Measurements from ENCODE around the gene KCNE1.
"Not testable (repeated sequence)": the region's sequence is repeated elsewhere in the genome, so short reads cannot be mapped to it uniquely, and the experiment has no call there.

KCNE1 gene

GRCh38 chr21:34511181-34511580 is 829 bp downstream of the KCNE1 start:
- DNase-seq (ENCODE audit: low read depth): no peak

- peak; percentile 30 for DNase-seq (ENCODE audit: low read depth)
Observed at GRCh38 chr21:34510148-34511142, 1.6 kb downstream of the KCNE1 start.

GRCh38 chr21:34509151-34509550 is 2.9 kb downstream of the KCNE1 start:
- DNase-seq (ENCODE audit: low read depth): no peak

- DNase-seq (ENCODE audit: low read depth): no peak
Observed at GRCh38 chr21:34504595-34504994, 7.4 kb downstream of the KCNE1 start.

DNA sequence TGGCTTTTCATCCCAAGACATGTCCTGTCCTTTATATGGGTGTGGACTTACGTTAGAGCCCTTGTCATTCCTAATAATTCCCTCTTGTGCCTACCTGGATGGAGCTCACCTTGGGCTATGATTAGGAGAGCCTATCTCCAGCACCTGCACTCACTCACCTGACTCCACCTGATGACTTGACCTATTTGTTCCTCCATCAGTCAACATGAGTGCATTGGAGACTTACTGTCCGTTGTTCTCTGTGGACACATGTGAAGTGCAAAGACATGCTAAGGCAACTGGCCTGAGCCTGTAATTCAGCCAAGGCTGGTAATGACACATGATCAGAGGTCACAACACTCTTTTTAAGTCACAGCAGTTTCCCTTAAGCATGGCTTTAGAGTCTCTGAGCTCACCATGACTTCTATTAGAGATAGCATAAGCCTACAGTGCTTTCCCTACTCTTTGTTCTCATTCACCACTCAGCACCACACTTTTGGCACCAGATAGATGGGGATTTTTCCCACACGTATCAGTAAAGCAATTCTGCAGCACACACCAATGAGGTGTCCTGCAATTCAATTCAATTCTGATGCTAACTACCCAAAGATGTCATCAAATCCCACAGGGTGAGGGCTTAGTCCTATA is 9.4 kb downstream of the KCNE1 start:
- no peak for DNase-seq (ENCODE audit: low read depth)

GRCh38 chr21:34501716-34502115 is 10.3 kb downstream of the KCNE1 start:
- DNase-seq (ENCODE audit: low read depth): no peak

- no peak for DNase-seq (ENCODE audit: low read depth)
Observed at GRCh38 chr21:34500191-34500590, 11.8 kb downstream of the KCNE1 start.

- DNase-seq (ENCODE audit: low read depth): no peak
Observed at GRCh38 chr21:34499116-34499515, 12.9 kb downstream of the KCNE1 start.

DNA sequence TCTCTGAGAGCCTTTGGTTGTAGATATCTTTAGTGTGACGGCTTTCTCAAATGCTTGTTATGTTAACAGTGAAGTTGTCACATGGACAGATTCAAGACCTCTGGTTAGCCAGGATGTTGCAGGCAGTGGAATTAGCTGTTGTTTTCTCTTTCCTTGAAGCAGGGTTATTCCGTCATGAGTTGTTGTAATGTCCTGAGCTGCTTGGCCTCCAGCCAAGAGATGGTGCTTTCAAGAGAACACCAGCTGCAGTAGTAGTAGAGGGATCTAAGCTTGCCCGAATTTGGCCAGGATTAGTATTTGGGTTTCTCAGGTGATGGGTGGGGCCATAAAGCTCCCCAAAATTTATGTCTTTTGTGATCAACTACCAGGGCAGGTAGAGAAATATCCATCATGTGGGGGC is 13.4 kb downstream of the KCNE1 start:
- no peak for DNase-seq (ENCODE audit: low read depth)

GRCh38 chr21:34483854-34484253 is 28.2 kb downstream of the KCNE1 start:
- not testable (repeated sequence) for DNase-seq (ENCODE audit: low read depth)

DNA sequence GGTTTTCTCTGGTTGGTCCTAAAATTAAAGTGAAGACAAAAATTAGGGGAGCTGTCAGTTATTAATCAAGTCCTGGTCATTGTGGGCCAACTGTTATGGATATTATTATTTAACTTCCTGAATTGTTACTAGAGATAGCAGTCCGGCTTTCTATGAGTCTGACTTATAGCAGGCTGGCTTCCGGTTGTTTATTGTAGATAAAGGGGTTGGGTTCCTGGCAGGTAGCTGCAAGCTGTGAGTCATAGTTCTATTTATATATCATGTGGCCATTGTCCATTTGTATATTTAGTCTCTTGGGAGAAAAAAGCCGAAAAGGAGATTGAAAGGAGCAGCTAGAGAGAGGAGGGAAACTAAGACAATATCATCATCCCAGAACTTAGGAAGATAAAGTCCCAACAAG is 28.6 kb downstream of the KCNE1 start:
- DNase-seq (ENCODE audit: low read depth): not testable (repeated sequence)

DNA sequence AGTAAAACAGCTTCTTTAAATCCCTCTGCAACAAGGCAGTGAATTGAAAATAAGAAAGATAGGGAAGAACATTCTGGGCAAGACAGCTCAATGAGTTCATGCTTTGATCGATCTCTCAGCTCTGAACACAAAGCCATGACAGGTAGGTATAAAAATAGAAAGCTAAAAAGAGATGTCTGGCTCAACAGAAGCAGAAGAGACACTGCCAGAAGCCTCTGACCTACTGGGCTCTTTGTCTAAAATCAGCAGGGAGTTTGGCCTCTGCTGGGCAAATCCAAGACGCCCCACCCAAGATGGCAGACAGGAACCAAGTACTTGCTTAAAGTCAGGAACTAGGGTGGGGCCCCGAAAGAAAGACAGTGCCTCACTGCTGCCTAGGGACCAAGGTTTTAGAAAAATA is 44.7 kb downstream of the KCNE1 start:
- not testable (repeated sequence) for DNase-seq (ENCODE audit: low read depth)

GRCh38 chr21:34459426-34459825 is 52.6 kb downstream of the KCNE1 start:
- DNase-seq (ENCODE audit: low read depth): not testable (repeated sequence)

GRCh38 chr21:34458266-34458665 is 53.7 kb downstream of the KCNE1 start:
- not testable (repeated sequence) for DNase-seq (ENCODE audit: low read depth)

DNA sequence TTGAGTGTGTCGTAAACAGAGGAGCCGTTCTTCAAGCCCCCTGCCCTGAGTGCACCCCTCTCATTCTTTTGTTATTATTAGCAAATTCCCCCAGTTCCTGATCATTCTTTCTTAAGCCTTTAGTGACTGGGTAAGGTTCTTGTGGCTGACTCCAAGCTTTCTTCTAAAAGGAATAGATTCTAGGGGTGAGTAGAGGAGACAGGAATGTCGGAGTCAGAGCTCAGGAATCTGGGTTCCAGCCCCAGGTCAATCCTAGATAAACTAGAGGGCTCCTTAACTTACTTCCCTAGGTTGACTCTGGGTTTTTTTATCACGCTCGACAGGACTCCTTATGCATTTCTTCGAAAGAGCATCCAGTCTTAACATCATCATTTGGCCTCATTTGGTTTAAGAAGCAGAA is 55.8 kb downstream of the KCNE1 start:
- not testable (repeated sequence) for DNase-seq (ENCODE audit: low read depth)

DNA sequence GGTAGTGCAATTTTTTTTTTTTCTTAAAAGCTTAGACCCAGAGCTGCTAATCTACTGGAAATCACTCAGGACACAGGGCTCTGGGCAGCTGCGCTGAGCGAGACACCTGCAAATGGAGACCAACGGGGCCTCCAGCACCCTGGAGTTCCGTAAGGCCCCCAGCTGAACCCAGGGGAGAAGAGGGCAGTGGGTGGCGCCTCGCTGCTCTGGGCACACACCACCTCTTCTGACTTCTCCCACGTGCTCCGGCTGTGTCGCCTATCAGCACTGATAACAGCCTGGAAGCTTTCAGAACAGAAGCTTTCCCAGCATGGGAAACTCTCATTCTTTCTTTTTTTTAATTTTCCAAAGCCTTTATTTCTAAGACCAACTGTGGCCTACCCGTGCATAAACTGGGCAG is 56.4 kb downstream of the KCNE1 start:
- DNase-seq (ENCODE audit: low read depth): not testable (repeated sequence)

GRCh38 chr21:34447018-34447417 is 65.0 kb downstream of the KCNE1 start:
- not testable (repeated sequence) for DNase-seq (ENCODE audit: low read depth)

- not testable (repeated sequence) for DNase-seq (ENCODE audit: low read depth)
Observed at GRCh38 chr21:34443486-34443885, 68.5 kb downstream of the KCNE1 start.

DNA sequence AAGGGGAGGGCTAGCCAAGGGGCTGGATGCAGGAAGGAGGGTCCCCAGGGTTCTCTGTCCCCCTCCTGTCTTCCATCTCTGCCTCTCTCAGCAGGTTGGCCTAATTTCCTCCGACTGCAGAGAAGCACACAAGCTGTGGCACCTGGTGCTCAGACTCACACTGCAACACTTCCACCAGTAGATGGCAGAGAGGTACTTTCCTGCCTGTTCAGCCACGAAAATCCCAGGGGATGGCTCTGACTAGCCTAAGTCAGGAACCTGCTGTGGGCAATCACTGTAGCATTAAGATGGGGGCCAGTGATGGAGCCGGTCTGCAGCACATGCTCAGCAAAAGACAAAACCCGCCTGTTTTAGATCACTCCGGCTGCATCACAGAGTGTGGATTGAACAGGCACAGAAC is 82.3 kb downstream of the KCNE1 start:
- DNase-seq (ENCODE audit: low read depth): not testable (repeated sequence)

DNA sequence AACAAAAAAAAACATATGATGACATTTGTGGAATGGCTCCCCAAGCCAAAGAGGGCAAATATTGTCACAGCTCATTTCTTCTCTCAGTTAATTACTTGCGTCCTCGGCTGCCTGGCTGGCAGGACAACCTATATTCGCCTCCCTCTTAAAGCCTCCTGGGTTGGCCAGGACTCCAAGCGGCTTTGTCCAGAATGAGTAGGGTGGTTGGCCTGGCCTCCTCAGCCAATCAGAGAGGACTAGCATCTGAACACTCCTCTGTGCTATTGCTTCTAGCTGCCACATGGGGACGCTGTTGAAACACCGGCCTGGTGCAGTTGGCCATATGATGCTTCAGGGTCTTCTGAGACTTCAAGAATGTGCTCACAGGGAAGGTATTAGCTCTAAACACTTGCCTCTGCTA is 83.6 kb downstream of the KCNE1 start:
- DNase-seq (ENCODE audit: low read depth): not testable (repeated sequence)

DNA sequence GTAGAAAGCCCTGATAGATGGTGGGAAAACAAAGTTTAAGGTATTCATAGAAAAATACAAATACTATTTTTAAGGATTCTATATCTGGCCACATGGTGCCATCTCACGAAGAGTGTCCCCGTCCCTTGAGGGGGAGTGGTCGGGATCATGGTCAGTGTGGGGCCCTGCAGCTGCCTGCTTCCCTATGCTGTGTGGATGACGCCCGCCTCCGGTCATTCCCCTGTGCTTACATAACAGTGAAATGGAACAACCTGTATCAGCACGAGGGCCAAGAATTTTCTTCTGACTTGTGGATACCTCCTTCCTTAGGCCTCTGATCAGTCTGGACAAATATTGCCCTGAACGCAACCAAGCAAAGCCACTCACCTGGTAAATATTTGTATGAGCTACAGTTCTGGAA is 84.7 kb downstream of the KCNE1 start:
- DNase-seq (ENCODE audit: low read depth): not testable (repeated sequence)

- not testable (repeated sequence) for DNase-seq (ENCODE audit: low read depth)
Observed at GRCh38 chr21:34423805-34424204, 88.2 kb downstream of the KCNE1 start, which contains the start of gene SMIM34. Gene SMIM34 (minus strand): TSS chr21:34423951. CDS start chr21:34423839, 112 bp downstream.

All from stimulated activated CD8-positive, alpha-beta memory T cell treated with anti-CD3 and anti-CD28 coated beads, Interleukin-7, amount 100 ng/mL, for 24 hours (primary cell).